HG02885 (cell line): ENCODE measurements around the gene RAB44.

ENCODE experiments used
- ATAC-seq: cut with Tn5 transposase; IDR thresholded peaks from one replicate; pipeline ENCODE4 v1.9.1; 2021; ENCODE audit warnings: mild to moderate bottlenecking; ENCODE audit not compliant: unreplicated experiment, poor library complexity

The RAB44 gene

GRCh38 chr6:36762123-36762522 is 64.5 kb downstream of the RAB44 start:
- no peak for ATAC-seq

GRCh38 chr6:36765190-36765589 is 67.6 kb downstream of the RAB44 start:
- no peak for ATAC-seq

GRCh38 chr6:36765594-36766398 is 68.2 kb downstream of the RAB44 start:
- peak; percentile 70 for ATAC-seq

- ATAC-seq: no peak
These were observed 68.8 kb downstream of the RAB44 start for GRCh38 chr6:36766399-36766945.

GRCh38 chr6:36769183-36769675 is 71.6 kb downstream of the RAB44 start:
- no peak for ATAC-seq

GRCh38 chr6:36769676-36770499 is 72.3 kb downstream of the RAB44 start:
- ATAC-seq: no peak

- no peak for ATAC-seq
These were observed 73.5 kb downstream of the RAB44 start for GRCh38 chr6:36771145-36771544.

GRCh38 chr6:36772397-36772796 is 74.8 kb downstream of the RAB44 start:
- ATAC-seq: no peak

GRCh38 chr6:36774331-36774730 is 76.7 kb downstream of the RAB44 start:
- no peak for ATAC-seq

- no peak for ATAC-seq
These were observed 78.5 kb downstream of the RAB44 start for GRCh38 chr6:36776167-36776566.

GRCh38 chr6:36777801-36778200 is 80.2 kb downstream of the RAB44 start:
- no peak for ATAC-seq

- no peak for ATAC-seq
These were observed 81.6 kb downstream of the RAB44 start for GRCh38 chr6:36779227-36779626.

- no peak for ATAC-seq
These were observed 83.0 kb downstream of the RAB44 start for GRCh38 chr6:36780442-36781177.

GRCh38 chr6:36781669-36782068 is 84.0 kb downstream of the RAB44 start:
- ATAC-seq: no peak
